HG03280 (cell line): ENCODE measurements around the gene IGFBP7.

Experiments used
- ATAC-seq: cut with Tn5 transposase; IDR thresholded peaks from one replicate; pipeline ENCODE4 v1.9.1; 2021; ENCODE audit warnings: mild to moderate bottlenecking, moderate library complexity; ENCODE audit not compliant: unreplicated experiment

Gene IGFBP7

DNA sequence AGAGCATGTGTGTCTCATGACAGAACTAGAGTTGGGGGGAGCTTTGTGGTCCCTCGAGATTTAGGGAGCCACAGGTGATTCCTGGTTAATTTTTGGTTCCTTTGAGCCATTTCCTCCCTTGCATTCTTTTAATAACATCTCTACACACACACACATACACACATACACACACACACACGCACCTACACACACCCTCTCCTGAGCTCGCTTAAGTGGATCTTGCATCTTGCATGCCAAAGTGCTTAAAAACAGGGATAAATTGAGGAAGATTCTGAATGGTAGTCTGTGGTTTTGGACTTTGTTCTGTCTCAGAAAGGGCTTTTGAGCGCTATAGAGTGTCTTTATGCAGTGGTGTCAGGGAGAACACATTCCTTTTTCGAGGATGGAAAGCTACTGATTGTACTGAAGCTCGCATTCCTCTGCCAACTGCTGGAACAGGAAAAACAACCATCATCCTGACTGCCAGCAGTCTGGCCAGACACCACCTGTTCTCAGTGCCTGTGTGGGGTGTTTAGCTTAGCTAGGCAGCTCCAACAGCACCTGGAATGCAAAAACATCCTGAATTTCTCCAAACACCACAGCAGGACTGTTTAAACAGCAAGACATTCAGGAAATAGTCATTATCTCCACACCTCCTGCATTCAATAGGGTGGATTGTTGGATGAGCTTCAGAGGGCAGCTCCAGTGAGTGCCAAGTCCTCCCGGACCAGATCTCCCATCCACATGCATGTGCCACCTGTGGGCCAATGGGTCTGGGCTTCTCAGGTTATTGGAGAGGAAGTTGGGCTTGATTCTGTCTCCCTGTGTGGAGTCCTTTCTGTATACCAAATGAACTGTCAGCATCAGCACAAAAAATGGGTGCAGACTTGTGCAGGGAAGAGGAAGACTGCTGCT, 21.9 kb upstream of the IGFBP7 start:
- no peak for ATAC-seq

DNA sequence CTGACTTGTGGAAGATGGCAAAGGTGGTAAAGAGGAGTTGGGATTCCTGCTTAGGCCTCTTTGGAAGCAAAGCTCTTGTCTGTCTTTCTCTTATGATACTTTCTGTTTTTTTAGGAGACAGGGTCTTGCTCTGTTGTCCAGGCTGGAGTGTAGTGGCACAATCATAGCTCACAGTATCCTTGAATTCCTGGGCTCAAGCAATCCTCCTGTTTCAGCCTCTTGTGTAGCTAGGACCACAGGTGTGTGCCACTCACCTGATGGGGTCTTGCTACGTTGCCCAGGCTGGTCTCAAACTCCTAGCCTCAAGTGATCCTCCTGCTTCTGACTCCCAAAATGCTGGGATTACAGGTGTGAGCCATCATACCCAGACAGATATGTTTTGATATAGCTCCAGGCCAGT, 19.3 kb upstream of the IGFBP7 start:
- ATAC-seq = no peak

DNA sequence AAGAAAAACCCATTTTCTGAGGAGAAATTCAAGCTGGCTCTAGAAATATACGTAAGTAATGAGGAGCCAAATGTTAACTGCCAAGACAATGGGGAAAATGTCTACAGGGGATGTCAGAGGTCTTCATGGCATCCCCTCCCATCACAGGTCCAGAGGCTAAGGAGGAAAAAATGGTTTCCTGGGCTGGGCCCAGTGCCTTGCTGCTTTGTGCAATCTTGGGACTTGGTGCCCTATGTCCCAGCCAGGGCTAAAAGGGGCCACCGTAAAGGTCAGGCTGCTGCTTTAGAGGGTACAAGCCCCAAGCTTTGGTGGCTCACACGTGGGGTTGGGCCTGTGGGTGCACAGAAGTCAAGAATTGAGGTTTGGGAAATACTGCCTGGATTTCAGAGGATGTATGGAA, 17.2 kb upstream of the IGFBP7 start:
- no peak for ATAC-seq

DNA sequence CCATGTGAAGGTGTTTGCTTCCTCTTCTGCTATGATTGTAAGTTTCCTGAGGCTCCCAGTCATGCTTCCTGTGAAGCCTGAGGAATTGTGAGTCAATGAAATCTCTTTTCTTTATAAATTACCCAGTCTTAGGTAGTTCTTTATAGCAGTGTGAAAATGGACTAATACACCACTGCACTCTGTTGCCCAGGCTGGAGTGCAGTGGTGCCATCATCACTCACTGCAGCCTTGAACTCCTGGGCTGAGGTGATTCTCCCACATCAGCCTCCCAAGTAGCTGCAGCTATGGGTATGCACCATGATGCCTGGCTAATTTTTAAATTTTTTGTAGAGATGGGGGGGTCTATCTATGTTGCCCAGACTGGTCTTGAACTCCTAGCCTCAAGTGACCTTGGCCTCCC, 15.8 kb upstream of the IGFBP7 start:
- ATAC-seq = no peak

DNA sequence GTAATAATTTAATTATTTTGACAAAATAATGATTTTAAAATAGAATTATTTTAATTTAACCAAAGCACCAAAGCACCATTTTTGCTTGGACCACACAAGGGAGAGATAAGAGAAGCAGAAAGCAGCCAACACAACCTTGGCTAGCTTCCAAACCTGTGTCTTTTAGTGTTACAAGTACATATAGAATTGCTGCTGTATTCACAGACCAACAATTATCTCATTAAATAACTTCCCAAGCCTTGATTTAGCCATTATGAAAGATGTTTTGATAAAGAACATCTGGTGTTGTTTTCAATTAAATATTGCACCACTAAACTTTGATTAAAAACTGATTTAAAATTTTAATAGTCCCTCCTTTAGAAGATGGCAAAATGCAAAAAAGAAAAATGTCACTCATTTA, 14.0 kb upstream of the IGFBP7 start:
- ATAC-seq = no peak

DNA sequence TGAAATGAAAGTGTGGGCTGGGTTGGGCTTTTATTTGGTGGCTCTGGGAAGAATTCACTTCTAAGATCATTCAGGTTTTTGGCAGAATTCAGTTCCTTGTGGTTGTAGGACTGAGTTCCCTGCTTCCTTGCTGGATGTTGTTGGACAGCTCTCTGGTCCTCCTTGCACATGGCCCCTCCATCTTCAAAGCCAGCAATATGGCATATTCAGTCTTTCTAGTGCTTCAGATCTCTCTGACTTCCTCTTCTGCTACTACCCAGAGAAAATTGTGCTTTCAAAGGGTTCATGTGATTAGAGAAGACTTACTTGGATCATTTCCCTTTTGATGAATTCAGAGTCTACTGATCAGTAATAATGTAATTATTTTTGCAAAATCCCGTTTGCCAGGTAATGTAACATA, 12.8 kb upstream of the IGFBP7 start:
- no peak for ATAC-seq

DNA sequence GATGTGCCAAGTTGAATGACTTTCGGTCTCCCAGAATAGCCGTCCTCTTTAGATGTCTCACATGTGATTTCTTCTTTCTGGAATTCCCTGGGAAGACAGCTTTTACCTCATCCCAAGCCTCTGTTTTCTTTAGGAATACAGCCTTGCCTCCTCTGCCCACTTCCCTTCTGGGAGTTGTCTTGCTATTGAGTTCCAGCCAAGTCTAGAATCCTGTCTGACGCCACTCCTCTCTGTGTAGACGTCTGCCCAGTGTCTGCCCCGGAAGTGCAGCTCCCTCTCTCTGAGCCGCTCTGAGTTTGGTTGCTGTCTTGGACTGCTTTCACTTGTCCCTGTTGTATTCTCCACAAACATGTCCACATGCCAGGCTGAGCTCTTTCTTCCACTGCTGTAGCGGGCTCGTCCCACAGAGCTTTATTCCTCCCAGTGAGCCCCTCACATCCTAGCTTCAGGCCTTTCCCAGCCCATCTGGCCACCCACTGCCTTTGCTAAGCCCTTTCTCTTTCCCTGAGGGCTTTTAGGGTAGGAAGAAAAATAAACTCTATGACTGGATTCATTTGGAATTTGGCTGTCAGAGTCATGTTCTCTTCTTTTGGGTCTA, 9.0 kb upstream of the IGFBP7 start:
- ATAC-seq = no peak

DNA sequence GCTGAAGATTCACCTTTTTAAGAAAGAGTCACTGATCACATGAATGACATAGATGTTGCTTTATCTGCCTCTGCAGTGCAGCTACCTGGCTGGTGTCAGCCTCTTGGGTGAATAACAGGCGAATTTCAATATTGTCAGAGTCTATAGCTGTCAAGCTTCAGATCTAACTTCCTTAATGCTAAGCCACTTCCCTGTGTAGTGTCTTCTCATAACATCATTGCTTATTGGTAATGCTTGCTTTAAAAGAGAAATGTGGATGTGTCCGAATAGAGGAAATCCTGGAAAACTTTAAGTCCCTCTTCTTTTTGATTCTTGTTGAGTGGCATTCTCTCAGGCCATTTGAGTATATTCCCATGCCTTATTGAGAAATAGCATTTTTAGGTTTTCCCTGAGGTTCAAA, 7.3 kb upstream of the IGFBP7 start:
- ATAC-seq = no peak

DNA sequence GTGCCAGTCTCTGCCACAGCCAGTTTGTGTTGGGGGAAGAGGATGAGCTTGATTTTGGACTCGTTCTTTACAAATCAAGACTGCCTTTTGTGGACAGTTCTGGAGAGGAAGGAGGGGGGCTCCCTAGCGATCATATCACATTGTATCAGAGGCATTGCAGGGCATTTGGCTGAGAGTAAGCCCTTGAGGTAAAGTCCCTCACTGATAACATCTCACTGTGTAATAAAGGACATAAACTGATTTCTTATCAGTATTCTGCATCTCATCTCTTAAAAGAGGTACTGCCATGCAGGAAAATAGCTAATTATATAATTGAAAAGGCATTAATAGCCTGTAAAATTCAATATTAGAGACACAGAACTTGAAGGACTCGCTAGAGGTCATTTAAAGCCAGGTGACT, 6.1 kb upstream of the IGFBP7 start:
- no peak for ATAC-seq

DNA sequence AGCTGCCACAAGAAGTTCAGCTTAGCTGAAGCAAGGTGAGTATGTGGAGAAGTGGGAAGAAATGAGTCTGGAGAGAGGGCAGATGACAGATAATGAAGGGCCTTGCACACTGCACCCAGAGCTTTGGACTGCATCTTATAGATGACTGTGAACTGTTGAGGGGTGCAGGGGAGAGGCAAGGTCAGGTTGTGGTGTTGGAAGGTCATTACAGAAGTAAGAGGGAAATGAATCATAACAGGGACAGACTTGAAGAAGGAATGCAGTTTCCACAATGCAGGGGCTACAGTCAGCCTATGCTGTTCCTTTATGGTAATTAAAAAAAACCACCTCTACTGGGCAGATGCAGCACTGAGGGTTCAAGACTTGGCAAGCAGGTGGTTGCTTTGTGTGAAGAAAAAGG, 4.8 kb upstream of the IGFBP7 start:
- no peak for ATAC-seq

DNA sequence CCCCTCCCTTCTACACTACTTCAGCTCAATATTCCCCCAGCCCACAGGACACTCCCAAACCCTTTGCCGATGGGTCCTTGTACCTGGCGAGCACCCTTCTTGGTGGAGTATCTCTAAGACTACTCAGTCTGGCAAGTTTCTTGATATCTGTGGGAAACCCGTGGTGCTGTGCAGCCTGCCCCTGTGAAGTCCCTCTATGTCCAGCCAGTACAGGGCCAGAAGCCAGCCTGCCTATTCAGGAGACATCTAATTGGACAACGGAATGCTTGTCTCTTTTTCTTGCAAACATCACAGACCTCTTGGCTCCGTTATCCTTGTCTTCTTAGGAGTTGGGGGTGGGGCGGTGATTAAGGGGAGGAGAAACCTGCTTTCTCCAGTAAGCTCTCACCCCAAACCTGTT, 3.7 kb upstream of the IGFBP7 start:
- ATAC-seq = no peak

DNA sequence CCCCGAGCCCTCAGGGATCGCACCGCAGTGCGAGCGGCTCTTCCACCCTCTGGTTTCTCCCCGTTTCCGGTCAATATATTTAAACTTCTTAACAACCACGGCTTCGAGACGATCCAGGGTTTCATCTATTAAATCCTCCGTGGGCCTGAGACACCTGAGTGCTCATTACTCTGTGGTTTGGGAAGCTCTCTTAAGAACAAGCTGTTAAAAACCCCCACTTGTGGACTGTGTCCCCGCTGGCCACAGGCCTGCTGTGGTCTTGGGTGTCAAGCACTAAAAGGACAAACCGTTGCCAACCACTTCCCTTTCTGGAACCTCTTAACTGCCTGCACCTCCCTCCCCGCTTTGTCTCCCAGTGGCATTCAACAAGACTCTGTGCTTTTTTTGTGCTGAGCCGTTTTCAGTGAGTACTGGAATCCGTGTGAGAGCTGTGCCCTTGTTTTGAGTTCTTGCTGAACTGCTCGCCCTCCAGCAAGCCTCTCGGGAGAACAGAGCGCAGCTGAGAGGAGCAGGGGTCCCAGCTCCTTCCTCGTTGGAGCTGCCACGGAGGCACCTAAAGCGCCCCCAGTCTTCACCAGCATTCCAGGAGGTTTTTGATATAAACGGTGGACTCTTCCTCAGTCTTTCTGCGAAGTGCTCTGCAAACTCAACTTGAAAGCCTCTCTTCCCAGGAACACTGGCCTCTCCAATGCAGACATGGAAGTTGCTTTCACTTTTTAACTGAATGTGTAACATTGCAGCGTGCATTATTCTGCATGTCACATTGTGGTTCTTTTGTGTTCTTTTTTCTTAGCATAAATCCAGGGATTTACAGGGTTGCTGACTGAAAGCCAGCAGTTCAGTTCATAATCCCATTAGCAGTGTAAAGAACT, 691 bp upstream of the IGFBP7 start:
- ATAC-seq = no peak

DNA sequence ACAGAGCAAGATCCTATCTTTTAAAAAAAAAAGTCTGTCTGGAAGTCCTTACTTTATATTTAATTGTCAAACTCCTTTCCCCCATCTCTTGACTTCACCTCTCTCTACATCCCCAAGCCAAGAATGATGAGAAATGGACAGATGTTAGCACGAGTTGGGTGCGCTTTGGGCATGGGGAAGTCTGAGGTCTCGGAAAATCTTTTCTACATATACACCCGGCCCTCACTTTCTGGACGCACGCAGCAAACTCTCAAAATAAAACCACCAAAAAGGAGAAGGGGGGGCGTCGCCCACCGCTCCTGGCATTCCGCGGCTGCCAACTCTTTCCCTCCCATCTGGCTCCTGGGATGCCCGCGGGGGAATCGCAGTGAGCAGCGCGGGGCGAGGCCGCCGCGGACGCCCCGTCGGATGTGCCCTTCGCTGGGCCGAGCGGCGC, 756 bp downstream of the IGFBP7 start:
- no peak for ATAC-seq

DNA sequence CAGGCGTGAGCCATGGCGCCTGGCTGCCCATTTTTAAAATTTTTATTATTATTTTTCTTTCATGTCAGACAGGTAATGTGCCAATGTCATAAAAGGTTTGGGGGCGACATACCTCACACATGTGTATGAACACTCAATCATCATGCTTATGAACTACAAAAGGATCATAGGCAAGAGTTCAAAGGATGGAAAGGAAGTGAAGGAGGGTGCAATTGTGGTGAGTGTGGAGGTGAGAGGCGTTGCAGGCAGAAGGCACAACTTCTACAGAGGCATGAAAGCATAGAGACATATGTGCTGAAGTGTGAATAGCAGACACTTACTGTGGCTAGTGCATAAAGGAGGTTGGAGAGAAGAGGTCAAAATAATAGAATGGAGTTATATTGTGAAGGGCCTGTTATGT, 4.0 kb downstream of the IGFBP7 start:
- ATAC-seq = no peak

DNA sequence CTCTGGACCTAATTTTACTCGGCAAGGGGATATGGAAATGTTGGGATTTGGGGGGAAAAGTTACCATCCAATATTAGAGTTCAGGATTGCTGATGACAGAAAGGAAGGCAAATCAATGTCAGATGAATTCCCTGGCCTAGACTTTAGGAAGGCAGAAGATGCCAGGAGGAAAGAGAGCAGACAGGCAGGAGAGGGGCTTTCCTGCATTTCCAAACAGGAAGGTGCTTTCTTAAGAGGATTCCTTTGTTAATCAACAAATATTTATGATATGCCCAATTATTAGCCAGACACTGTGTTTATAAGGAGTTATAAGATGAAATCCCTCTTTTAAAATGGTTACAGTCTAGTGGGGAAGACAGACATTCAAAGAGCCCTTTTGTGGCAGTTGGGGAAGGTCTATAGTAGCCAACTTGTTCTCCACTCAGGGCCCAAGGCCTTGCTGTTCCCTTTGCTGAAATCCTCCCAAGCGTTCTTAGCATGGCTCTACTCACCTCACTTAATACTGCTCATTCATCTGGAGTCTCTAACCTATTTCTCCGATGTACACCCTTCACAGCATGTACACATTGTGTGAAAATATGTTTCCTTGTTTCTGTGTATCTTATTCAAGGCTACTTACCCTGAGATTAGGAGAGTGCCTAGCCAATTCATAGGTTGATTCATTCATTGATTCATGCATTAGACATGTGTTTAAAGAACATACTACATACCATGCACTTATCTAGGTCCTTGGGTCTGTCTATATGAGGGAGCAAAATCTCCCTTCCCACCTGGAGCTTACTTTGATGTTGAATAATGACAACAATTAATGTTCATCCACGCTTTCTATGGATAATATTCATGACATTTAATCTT, 5.3 kb downstream of the IGFBP7 start:
- ATAC-seq = no peak

DNA sequence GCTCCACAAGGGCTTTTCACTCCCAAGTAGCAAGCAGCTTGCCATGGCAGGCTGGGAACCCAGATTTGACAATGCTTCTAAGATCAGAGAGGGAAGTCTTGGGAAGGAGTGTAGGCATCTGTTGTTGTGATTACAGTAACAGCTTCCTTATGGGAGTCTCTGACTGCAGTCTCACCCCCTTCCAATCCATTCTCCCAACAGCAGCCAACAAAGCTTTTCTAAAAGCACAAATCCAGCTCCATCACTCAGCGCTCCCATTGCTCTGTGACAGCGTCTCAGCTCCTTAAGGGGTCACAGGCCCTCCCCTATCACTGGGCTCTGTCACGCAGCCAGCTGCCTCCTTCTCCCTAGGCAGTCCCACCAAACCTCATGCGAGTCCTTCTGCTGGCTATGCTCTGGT, 7.1 kb downstream of the IGFBP7 start:
- ATAC-seq = no peak

DNA sequence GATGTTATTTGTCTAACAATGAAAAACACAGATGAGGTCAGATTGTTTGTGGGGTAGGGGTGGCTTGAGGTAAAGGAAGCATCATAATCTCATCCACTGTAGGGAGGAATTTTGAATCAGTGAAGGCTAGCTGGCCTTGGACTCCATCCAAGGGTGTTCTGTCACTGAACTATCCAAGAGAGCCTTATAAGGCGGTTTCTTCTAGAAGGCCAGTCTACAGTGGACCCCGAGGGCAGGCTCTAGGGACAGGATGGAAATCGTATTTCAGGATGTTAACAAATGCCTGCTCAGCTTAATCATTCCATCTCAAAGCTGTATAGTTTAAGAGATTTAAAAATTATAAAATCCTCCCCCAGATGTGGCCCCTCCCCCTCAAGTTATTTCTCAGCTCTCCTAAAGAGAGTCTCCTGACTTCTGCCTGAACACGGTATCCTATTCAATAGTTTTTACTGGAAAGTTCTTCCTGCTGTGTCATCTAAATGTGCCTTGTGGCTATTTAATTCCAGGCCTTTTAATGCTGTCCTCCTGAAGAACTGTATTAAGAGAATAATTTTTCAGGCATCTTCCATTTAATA, 8.0 kb downstream of the IGFBP7 start:
- no peak for ATAC-seq

DNA sequence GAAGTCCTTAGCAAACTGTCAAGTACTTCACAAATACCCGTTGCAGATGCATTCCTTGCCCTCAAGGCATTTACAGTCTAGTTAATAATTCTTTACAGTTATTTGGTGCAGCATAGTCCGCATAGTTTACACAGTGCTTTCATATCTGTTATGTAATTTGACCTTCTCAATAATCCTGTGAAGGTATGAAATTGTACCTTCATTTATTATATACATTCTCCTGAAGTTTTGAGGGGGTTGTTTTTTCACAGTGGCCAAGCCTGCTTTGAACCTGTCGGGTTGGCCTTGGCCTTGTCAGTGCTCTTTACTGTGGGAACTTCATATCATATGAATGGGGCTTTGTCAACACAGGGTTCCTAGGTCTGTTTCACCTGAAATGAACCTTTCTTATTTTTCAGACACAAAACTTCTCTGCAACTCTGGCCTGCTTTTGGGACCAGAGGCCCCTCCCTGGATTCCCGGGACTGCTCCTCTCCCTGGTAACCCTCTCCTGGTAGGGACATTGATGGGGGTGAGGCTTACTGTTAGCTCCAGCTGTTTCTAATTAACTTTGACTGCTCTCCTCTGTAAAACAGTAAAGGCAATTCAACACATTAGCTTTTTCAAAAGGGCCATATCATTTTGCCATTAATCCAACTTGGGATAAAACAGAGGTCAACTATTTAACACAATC, 9.1 kb downstream of the IGFBP7 start:
- no peak for ATAC-seq

DNA sequence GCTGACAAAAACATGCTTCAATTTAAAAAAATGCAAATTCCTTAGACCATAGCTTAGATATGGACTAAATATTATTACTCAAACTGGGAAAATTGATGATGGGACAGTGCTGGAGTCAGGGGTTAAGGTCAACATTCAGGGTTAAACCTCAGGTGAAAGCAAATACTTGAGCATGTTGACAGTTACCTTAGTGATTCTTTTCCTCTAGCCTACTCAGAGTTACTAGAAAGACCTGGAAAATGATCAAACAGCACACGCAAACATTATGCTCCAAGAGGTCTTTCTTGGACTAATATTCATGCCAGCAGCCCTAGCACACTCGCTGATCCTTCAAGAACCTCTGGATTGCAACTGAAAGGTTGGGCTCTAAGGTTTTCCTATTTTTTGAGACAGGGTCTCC, 10.8 kb downstream of the IGFBP7 start:
- no peak for ATAC-seq

DNA sequence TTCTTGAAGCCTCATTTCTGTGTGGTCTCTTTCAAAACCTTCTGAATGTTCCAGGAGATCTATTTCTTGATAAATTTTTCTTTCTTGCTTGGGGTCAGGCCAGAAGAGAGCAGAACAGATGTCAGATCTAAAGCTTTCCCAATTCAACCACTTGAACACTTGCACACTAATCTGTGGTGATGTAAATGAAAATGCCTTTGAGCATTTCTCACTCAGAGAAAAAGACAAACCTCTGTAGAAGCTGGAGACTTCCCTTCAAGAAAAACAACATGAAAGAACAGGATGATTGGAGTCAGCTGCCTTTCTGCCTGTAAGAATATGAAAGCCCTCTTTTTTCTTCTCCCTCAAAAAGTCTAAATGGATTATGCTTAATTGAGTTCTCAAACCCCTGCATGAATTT, 11.2 kb downstream of the IGFBP7 start:
- no peak for ATAC-seq
